ENCODE measurements around the gene PRKX. TPM values are rescaled to one million over a fixed set of nuclear protein-coding genes. Genes with fewer than 3 reads are reported as not detected.
"Not testable (repeated sequence)": the region's sequence is repeated elsewhere in the genome, so short reads cannot be mapped to it uniquely, and the experiment has no call there.

PRKX gene
- total RNA-seq, 1 donor from 2014 or later = 49.0 TPM

DNA sequence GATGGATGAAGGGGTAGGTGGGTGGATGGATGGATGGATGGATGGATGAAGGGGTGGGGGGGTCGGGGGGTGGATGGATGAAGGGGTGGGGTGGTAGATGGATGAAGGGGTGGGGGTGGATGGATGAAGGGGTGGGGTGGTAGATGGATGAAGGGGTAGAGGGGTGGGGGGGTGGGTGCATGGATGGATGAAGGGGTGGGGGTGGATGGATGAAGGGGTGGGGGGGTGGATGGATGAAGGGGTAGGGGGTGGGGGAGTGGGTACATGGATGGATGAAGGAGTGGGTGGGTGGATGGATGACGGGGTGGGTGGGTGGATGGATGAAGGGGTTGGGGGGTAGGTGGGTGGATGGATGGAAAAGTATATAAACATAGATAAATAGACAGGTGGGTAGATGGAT lies 74.2 kb downstream of the PRKX start:
- DNase-seq (ENCODE audit: low read depth) (no peak), FAIRE-seq (no peak)
- Histone ChIP-seq H3K36me3 (ENCODE audit: control insufficient read depth, insufficient read depth, low read length) (peaks cover 3% of the 10 kb centered on the region), H3K4me3 (ENCODE audit: low read depth, low read length) (no peak overlapping the region), H3K27me3 (ENCODE audit: control insufficient read depth, insufficient read depth, low read length) (no peaks in the 10 kb centered on the region)
- TF ChIP-seq, protein P1, sequence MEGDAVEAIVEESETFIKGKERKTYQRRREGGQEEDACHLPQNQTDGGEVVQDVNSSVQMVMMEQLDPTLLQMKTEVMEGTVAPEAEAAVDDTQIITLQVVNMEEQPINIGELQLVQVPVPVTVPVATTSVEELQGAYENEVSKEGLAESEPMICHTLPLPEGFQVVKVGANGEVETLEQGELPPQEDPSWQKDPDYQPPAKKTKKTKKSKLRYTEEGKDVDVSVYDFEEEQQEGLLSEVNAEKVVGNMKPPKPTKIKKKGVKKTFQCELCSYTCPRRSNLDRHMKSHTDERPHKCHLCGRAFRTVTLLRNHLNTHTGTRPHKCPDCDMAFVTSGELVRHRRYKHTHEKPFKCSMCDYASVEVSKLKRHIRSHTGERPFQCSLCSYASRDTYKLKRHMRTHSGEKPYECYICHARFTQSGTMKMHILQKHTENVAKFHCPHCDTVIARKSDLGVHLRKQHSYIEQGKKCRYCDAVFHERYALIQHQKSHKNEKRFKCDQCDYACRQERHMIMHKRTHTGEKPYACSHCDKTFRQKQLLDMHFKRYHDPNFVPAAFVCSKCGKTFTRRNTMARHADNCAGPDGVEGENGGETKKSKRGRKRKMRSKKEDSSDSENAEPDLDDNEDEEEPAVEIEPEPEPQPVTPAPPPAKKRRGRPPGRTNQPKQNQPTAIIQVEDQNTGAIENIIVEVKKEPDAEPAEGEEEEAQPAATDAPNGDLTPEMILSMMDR (IDR thresholded peaks at IDR 0.05; ENCODE audit: insufficient read depth, low read length, severe bottlenecking) = no peak

DNA sequence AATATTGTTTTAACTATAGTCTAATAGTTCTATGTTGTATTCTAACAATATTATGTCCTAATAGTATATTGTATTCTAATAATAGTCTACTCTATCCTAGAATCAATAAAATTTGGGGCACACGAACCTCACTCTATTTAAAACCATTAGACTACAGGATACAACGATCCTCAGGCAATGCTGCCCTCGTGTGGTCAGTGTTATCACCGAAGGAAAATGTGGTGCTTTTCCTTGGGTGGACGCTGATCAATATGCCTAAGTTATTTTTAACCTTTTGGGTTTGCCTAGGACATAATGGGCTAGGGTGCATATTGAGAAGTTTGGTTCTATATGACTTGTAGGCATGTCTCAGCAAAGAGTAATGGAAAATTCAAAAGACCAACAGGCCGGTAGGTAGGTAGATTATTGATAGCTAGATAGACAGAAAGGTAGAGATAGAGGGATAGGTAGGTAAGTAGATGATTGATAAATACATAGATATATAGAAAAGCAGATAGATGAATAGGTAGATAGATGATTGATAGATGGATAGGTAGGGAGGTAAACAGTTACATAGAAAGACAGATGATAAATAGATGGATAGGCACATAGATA lies 75.1 kb downstream of the PRKX start:
- Histone ChIP-seq H3K36me3 (ENCODE audit: control insufficient read depth, insufficient read depth, low read length) (peaks cover 3% of the 10 kb centered on the region), H3K4me3 (ENCODE audit: low read depth, low read length) (no peak overlapping the region), H3K27me3 (ENCODE audit: control insufficient read depth, insufficient read depth, low read length) (no peaks in the 10 kb centered on the region)
- DNase-seq (ENCODE audit: low read depth) (peak; percentile 15), FAIRE-seq (no peak)
- TF ChIP-seq, protein P1 (IDR thresholded peaks at IDR 0.05; ENCODE audit: insufficient read depth, low read length, severe bottlenecking) = peak; percentile 30

DNA sequence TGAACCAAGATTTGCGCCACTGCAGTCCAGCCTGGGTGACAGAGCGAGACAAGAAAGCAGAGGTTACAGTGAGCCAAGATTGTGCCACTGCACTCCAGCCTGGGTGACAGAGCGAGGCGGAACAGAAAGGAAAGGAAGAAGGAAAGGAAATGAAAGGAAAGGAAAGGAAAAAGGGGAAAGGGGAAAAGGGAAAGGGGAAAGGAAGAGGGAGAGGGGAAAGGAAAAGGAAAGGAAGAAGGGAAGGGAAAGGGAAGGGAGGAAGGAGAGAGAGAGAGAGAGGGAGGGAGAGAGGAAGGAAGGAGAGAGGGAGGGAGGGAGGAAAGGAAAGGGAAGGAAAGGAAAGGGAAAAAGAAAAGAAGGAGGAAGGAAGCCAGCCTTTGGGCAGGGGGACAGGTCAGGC lies 76.6 kb downstream of the PRKX start:
- Histone ChIP-seq H3K27me3 (ENCODE audit: control insufficient read depth, insufficient read depth, low read length) (no peaks in the 10 kb centered on the region), H3K4me3 (ENCODE audit: low read depth, low read length) (no peak overlapping the region), H3K36me3 (ENCODE audit: control insufficient read depth, insufficient read depth, low read length) (peaks cover 3% of the 10 kb centered on the region)
- TF ChIP-seq, protein P1 (IDR thresholded peaks at IDR 0.05; ENCODE audit: insufficient read depth, low read length, severe bottlenecking) = no peak
- DNase-seq (ENCODE audit: low read depth) (no peak), FAIRE-seq (no peak)

DNA sequence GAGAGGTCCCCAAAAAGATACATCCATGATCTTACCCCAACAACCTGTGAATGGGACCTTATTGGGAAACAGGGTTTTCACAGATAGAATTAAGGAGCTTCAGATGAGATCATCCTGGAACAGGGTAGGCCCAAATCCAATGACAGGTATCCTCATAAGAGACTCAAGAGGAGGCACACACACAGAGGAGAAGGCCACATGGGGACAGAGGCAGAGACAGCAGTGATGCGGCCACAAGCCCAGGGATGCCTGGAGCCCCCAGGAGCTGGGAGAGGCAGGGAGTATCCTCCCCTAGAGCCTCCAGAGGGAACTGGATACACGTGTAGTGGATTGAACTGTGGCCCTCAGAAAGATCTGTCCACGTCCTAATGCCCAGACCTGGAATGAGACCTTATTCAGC lies 82.3 kb downstream of the PRKX start:
- H3K27me3 ChIP-seq (ENCODE audit: control insufficient read depth, insufficient read depth, low read length) = no peaks in the 10 kb centered on the region
- FAIRE-seq = no peak

DNA sequence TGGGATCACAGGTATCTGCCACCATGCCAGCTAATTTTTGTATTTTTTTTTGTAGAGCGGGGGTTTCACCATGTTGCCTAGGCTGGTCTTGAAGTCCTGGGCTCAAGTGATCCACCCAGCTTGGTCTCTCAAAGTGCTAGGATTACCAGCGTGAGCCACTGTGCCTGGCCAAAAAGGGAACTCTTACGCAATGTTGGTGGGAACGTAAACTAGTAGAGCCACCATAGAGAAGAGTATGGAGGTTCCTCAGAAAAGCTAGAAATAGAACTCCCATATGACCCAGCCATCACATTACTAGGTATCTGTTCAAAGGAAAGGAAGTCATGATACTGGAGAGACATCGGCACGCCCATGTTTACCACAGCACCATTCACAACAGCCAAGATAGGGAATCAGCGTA lies 85.9 kb downstream of the PRKX start:
- FAIRE-seq = no peak
- Histone ChIP-seq H3K4me3 (ENCODE audit: low read depth, low read length) (no peak overlapping the region), H3K36me3 (ENCODE audit: control insufficient read depth, insufficient read depth, low read length) (no peaks in the 10 kb centered on the region), H3K27me3 (ENCODE audit: control insufficient read depth, insufficient read depth, low read length) (no peaks in the 10 kb centered on the region)
- DNase-seq (ENCODE audit: low read depth) = no peak
- TF ChIP-seq, protein P1 (IDR thresholded peaks at IDR 0.05; ENCODE audit: insufficient read depth, low read length, severe bottlenecking) = no peak

More for the DNA sequence above, 82.3 kb downstream of the PRKX start:
- peaks cover 3% of the 10 kb centered on the region for H3K36me3 ChIP-seq (ENCODE audit: control insufficient read depth, insufficient read depth, low read length)
- DNase-seq (ENCODE audit: low read depth) = no peak
- TF ChIP-seq, protein P1 (IDR thresholded peaks at IDR 0.05; ENCODE audit: insufficient read depth, low read length, severe bottlenecking) = no peak
- H3K4me3 ChIP-seq (ENCODE audit: low read depth, low read length) = no peak overlapping the region

DNA sequence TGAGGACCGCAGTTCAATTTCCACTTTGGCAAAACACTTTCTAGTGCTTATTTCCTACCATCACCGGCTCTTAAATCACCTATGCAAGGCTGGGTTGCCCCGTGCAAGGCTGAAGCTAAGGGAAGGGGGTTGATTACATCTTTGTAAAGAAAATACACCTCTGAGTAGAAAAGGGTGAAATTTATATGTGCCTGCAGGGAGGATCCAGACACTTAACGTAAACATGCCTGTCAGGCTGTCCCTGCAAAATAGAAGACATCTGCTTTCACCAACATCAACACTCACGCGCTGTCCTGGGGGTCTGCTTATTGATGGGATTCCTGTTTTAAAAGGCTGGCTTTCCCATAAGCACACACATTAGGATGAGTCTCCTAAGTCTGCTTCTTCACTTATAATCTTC lies 92.0 kb downstream of the PRKX start:
- no peak overlapping the region for H3K4me3 ChIP-seq (ENCODE audit: low read depth, low read length)
- peaks cover 2% of the 10 kb centered on the region for H3K36me3 ChIP-seq (ENCODE audit: control insufficient read depth, insufficient read depth, low read length)
- FAIRE-seq (no peak), DNase-seq (ENCODE audit: low read depth) (no peak)
- TF ChIP-seq, protein P1 (IDR thresholded peaks at IDR 0.05; ENCODE audit: insufficient read depth, low read length, severe bottlenecking) = no peak
- no peaks in the 10 kb centered on the region for H3K27me3 ChIP-seq (ENCODE audit: control insufficient read depth, insufficient read depth, low read length)

DNA sequence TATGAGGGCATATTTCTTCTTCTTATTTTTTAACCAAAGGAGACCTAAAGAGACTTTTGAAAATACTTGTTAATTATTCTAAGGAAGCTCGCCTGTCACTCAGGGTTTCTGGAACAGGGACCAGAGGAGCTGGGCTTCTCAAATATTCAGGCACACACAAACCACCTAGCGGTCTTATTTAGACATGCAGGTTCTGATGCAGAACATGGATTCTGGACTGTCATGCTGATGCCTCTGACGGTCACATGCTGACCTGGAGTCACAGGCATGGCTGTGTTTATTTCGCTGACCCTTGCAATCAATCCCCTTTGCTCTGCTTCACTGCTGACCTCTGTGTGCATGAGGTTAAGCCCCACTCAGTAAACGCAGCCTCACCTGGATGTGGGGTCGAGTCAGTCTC lies 101.7 kb downstream of the PRKX start:
- FAIRE-seq; H3K4me3 ChIP-seq (ENCODE audit: low read depth, low read length); DNase-seq (ENCODE audit: low read depth); H3K27me3 ChIP-seq (ENCODE audit: control insufficient read depth, insufficient read depth, low read length); H3K36me3 ChIP-seq (ENCODE audit: control insufficient read depth, insufficient read depth, low read length): not testable (repeated sequence)
